Stimulated activated CD4-positive, alpha-beta T cell treated with anti-CD3 and anti-CD28 coated beads, TNF-alpha, amount 100 ng/mL, for 1 hour (primary cell): ENCODE results near the gene EN1.

Experiments
- DNase-seq, 3 donors: peaks; one replicate each; pipeline ENCODE4 v3.0.0-alpha.2; 2020; ENCODE audit warnings: low read depth in 3 of 3, low spot score in 1 of 3

The EN1 gene

GRCh38 chr2:118856330-118856977 is 9.0 kb upstream of the EN1 start:
- DNase-seq = no peak

DNA sequence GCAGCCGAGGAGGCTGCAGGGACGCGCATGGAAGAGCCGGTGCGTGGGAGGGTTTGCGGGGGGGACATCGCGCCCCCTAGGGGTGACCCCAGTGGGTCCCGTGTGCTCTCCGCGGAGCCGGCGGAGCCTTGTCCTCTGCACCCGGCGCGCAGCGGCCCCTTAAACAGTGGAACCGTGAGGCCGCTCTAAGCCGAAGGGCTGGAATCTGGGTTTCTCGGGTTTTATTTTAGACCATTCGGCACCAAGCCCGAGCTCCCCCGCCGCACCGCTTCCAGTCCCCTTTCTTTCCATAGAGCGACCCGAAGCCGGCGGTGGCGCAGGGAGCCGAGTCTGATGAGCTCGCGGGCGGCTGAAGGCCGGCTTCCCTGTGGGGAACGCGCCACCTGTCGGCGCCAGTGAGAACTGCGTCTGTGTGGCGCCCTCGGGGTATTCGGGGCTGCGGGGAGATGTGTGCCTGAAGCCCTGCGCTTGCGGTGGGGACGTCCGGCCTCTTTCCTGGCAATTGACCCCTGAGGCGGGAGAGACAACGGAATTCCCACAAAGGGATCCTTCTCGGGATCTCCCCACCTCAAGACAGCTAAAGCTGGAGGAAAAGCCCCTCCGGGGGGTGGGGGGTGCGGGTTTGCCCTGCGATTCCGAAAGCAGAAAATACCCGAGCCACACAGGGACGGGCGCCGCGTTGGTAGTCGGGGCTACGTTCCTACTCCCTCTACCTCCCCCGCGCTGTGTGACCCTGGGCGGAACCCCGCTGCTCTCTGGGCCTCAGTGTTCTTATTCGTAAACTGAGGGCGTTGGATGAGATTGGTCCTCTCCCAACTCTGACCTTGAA is 8.2 kb upstream of the EN1 start:
- DNase-seq = peak; percentile 35 to 84 (median 50)

DNA sequence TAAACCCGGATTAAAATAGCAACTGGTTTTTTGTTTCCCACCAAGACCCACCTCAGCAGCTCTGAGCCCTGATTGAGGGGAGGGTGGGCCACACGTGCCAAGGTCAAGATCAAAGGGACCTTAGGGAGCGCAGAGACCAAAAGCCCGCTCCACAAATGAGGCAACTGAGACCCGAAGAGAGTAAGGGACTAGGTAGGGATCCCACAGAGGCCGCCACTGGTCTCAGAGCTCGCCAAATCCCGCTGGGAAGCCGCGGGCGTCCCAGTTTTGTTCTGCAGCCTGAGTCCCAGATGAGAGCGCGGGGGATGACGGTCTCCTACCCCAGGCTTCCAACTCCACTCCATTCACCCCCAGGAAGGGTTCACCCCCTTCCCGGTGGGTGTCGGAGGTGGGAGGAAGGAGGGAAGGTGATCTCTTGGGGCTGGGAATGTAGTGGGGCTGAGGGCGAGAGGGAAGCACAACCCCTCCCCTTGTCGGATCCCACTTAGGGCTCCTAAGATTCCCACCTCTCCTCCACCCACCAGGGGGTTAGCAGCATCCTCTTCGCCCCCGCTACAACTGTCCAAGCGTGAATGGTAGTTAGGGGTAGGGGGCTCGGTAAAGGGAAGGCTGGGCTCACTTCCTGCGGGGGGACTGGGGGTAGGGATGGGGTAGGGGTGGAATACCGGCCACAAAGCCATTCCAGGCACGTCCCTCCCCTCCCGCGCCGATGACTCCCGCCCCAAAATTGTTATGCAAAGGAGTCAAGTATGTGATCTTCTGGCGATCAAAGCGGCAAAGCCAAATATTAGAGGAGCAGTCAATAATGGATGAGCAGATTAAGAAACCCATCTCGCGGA is 7.3 kb upstream of the EN1 start:
- DNase-seq = no peak

GRCh38 chr2:118853651-118854291 is 6.3 kb upstream of the EN1 start:
- DNase-seq = no peak

GRCh38 chr2:118853129-118853640 is 5.7 kb upstream of the EN1 start:
- DNase-seq = no peak

GRCh38 chr2:118852605-118853128 is 5.2 kb upstream of the EN1 start:
- DNase-seq = no peak

DNA sequence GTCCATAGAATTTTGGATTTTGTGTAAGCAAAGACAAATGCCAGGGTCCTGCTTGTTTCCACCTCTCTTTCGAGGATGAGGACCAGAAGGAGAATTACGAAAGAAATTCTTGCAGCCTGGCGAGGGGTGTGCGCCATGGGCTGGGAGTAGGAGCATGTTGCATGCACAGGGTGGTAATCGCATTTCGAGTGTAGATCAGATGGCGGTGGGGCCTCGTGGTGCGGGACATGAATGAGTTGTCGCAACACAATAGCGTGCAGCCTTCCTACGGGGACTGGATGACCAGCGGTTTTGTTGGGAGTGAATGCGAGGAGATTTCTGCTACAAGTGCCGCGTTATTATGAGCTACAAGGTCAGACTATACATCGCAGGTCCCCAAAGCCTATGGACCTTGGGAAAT is 4.2 kb upstream of the EN1 start:
- no peak for DNase-seq

- no peak for DNase-seq
Measured at GRCh38 chr2:118850901-118851415, 3.5 kb upstream of the EN1 start.

DNA sequence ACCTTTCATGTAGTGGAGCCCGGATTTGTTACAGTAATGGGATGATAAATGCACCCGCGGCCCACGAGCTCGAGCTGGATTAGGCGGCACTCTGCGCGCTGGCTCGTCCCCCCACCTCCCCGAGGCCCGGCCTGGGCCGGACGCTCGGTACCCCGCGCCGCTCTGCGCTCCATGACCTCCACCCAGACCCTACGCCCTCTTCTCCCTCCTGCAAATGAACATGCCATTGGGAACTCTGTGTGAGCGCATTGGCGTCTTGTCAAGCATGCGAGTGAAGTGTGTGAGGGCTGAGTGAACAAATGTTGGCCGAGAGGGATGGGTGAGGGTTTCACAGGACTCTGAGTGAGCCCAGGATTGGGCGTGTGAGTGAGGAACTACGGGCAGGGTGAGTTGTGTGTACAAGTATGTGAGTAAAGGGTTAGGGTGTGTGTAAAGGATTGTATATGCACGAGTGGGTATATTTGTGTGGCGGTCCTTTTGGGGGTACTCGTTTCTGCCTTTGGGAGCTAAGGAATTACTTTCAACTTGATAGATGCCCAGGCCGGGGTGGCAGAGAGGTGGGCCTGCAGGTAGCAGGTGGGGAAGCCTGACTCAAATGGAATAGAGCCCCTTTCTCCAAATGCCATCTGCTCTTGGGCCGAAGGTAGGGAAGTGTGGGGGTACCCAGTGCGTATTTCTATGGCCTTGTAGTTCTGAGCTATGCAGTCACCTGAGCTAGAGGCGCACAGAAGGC is 2.9 kb upstream of the EN1 start:
- DNase-seq = no peak

DNA sequence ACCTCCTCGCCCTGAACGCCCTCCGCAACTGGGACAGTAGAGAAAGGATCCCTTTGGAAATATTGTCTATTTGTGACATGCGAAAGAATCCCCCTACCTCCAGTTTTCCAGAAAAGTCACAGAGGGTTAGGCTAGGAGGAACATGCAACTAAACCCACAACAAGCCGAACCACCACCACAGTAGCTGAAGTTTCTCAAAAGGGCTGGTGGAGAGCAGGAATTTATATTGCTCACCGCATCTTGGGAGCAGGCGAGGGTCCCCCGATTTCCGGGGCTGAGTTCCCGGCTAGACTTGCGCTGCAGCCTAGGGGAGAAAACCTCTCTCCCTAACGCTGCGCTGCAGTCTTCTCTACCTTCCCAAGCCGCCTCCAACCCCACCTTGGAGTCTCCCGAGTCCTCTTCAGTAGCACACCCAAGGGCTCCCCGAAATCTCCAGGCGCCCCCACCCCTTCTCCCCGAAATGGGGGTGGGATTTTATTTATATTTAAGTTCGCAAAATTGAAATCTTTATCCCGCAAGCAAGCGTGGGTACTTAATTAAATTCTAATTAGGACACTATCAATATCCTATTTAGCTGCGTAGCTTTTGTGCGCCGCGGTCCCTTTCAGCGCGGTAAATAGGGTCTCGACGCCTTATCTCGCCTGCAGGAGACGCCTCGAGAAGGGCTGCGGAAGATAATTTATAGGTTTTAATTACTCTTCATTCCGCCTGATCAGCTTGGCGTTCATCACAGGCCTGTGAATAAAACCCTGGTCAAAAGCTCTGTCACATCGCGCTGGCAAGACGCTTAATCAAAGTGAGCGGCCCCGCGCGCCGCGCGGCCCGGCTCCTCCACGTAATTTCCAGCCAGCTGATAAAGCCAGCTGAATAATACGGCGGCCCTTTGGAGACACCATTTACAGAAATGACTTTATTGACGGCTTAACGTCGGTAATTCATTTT is 2.0 kb upstream of the EN1 start:
- DNase-seq = no peak

GRCh38 chr2:118848381-118849225 is 1.2 kb upstream of the EN1 start:
- DNase-seq = no peak

DNA sequence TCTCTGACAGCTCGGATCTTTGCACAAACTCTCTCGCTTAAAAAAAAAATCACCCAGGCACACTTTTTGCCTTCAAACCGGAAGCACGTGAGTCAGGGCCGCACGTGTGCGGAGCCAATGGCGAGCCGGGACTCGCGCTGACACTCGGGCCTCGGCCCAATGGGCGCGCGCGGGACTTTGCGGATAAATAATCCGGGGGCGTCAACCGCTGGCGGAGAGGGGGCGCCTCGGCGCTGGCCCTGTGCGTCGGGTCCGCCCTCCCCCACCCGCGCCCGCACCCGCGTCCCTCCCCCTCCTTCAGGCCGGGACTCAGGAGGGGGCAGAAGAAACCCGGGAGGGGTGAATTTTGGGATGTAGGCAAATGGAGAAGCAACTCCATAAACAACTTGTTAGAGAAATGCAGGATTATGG is 319 bp upstream of the EN1 start:
- DNase-seq = no peak

DNA sequence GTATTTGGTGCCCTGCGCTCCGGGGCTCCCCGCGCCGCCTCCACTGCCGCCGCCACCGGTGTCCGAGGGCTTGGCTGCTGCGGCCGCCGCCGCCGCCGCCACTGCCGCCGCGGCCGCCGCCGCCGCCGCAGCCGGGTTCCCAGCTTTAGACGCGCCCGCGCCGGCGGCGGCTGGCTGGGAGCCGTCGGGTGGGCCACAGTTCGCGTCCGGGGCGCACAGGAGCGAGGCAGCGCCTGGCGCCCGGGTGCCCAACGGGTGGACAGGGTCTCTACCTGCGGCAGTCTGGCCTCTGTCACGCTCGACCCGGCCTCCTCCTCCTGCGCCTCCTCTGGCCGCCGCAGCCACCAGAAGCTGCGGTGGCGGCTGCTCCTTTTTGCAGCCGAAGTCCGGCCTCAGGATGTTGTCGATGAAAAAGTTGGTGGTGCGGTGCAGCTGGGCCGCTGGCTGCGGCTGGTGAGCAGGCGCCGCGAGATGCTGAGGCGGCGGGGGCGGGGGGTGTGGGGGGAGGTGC is 951 bp downstream of the EN1 start:
- DNase-seq = no peak

- no peak for DNase-seq
Measured at GRCh38 chr2:118845522-118846441, 1.7 kb downstream of the EN1 start.

- no peak for DNase-seq
Measured at GRCh38 chr2:118845005-118845521, 2.4 kb downstream of the EN1 start.

DNA sequence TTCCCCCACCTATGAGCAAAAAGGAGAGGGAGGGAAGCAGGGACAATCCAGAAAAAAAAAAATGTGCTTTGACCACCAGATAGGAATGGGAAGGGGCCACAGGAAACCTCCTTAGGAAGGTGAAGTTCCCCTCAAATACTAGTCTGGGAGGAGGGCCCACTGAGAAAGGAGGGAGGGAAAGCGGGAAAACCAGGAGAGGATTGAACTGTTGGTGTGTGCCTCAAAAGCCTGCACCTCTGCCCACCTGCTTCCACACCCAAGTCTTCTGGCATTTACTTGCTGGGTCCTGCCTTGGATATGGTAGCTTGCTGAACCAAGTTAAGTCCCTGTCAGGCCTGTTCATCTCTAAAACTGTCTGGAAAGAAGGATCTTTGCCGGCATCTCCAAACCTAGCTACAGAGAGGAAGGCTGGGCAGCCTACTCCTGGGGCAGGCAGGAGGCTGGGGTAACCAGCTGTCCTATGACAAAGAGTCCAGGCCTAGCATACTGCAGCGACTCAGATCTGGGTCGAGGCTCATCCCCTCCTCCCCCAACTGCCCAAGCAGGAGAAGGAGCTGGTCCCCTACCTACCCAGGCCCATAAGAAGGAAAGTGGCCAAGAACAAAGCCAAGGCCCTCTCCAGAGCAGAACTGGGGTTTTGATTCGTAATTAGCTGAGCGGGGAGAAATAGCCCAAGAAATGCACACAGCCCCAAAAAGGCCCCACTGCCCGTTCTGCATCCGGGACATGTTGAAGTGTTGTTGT is 3.0 kb downstream of the EN1 start:
- DNase-seq = no peak
